A673 (cell line): ENCODE data around the gene REEP6. TPM values are rescaled to one million over a fixed set of nuclear protein-coding genes. Genes with fewer than 3 reads are reported as not detected.

Experiments
- BruUV-seq: library from RNA; stranded (reverse); fragments of 400-500 nt; replicated peaks from 2 replicates; lab custom pipeline; 2021; lab: Mats Ljungman, UMichigan
- CTCF ChIA-PET: fragments of 300-600 bp; sonication (Branson Sonifier 250); formaldehyde crosslinking; loops from one replicate; lab custom pipeline; 2022; ENCODE audit warnings: antibody characterized with exemption; lab: Charles Lee
- POLR2A ChIA-PET: fragments of 300-600 bp; sonication (Branson Sonifier 250); formaldehyde crosslinking; loops from one replicate; lab custom pipeline; 2022; ENCODE audit warnings: antibody characterized with exemption; ENCODE audit not compliant: low non-redundant PET; lab: Charles Lee
- DNase-seq: peaks from one replicate; pipeline ENCODE4 v3.0.0-alpha.2; 2015; ENCODE audit warnings: low spot score
- H3K27ac ChIP-seq: fragments of 200-600 bp; sonication (generic); 2 replicates; pipeline ENCODE4 v1.5.1; 2016; ENCODE audit warnings: mixed run types, low read depth, mild to moderate bottlenecking, mixed read lengths, antibody characterized with exemption, low read length; ENCODE audit not compliant: poor library complexity, severe bottlenecking
- H3K27me3 ChIP-seq: fragments of 200-600 bp; sonication (generic); replicated peaks from 2 replicates; pipeline ENCODE4 v1.6.1; 2017; ENCODE audit warnings: mixed run types, low read depth, mild to moderate bottlenecking, mixed read lengths, antibody characterized with exemption, low read length; ENCODE audit not compliant: insufficient read depth, poor library complexity
- H3K36me3 ChIP-seq: fragments of 200-600 bp; sonication (generic); 2 replicates; pipeline ENCODE4 v1.6.1; 2016; ENCODE audit warnings: mixed run types, mild to moderate bottlenecking, mixed read lengths, antibody characterized with exemption, low read length; ENCODE audit not compliant: insufficient read depth, poor library complexity, severe bottlenecking
- H3K4me1 ChIP-seq: fragments of 200-600 bp; sonication (generic); 2 replicates; pipeline ENCODE4 v1.6.1; 2017; ENCODE audit warnings: mixed run types, mild to moderate bottlenecking, mixed read lengths, antibody characterized with exemption, low read length; ENCODE audit not compliant: insufficient read depth, poor library complexity, severe bottlenecking
- H3K4me3 ChIP-seq: fragments of 200-600 bp; sonication (generic); 2 replicates; pipeline ENCODE4 v1.5.1; 2016; ENCODE audit warnings: low read depth, mixed run types, mild to moderate bottlenecking, mixed read lengths, low read length; ENCODE audit not compliant: poor library complexity, severe bottlenecking
- H3K9me3 ChIP-seq: fragments of 200-600 bp; sonication (generic); 2 replicates; pipeline ENCODE4 v1.6.1; 2016; ENCODE audit warnings: mixed run types, low read depth, mild to moderate bottlenecking, mixed read lengths, antibody characterized with exemption, low read length; ENCODE audit not compliant: poor library complexity, severe bottlenecking
- EZH2 ChIP-seq: fragments of 200-600 bp; sonication (generic); IDR thresholded peaks from 2 replicates; pipeline ENCODE4 v1.6.1; 2017; ENCODE audit warnings: borderline replicate concordance, low read depth, mild to moderate bottlenecking, mixed read lengths, antibody characterized with exemption, low read length; ENCODE audit not compliant: poor library complexity, severe bottlenecking
- intact Hi-C: fragments of 100-400 bp; cut with micrococcal nuclease; formaldehyde crosslinking; loops from one replicate; pipeline ENCODE4 v1.10.0; 2022; ENCODE audit not compliant: unreplicated experiment
- total RNA-seq: library from RNA; stranded (reverse); gene quantifications from 2 replicates; pipeline ENCODE4 v1.2.3, GENCODE V29; 2021
- TF ChIP-seq, protein P1 (sequence below): fragments of 300-800, 200-600 bp; sonication (generic); conservative IDR thresholded peaks from 2 replicates; pipeline ENCODE4 v1.5.1; 2017; ENCODE audit warnings: low read depth, mild to moderate bottlenecking, antibody characterized with exemption, low read length, moderate library complexity, mixed read lengths

The REEP6 gene
- total RNA-seq, 1 experiment from 2014 or later: 4.7 TPM

DNA sequence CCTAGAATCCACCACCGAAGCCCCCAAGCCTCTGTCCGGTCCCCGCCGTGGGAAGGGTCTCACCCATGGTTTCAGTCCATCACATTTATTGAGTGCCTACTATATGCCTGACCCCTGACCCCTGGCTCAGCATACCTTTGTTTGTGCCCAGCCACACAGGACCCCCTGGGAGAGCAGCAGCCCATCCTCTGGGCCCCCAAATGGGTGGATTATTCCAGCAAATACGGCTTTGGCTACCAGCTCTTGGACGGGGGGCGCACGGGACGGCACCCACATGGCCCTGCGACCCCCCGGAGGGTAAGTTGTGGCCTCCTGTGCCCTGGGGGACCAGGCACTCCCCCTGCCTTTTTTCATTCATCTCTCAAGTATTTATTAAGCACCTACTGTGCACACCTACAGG lies 40.6 kb downstream of the REEP6 start:
- BruUV-seq: no TSS peak
- H3K4me1 ChIP-seq: no peaks in the 10 kb centered on the region
- H3K9me3 ChIP-seq: no peaks in the 10 kb centered on the region
- H3K27ac ChIP-seq: no peak overlapping the region
- no peak overlapping the region for H3K4me3 ChIP-seq
- no peaks in the 10 kb centered on the region for H3K36me3 ChIP-seq
- ChIA-PET POLR2A (interaction anchor here (0.7 kb wide), 1 partner anchor 293 kb away, joined by 13 read pairs; no protein-coding TSS in a partner anchor), CTCF (interaction anchor here (0.7 kb wide), 1 partner anchor 252 kb away, joined by 4 read pairs; no protein-coding TSS in a partner anchor)
- DNase-seq: no peak
- TF ChIP-seq EZH2: no peak
- TF ChIP-seq, protein P1, sequence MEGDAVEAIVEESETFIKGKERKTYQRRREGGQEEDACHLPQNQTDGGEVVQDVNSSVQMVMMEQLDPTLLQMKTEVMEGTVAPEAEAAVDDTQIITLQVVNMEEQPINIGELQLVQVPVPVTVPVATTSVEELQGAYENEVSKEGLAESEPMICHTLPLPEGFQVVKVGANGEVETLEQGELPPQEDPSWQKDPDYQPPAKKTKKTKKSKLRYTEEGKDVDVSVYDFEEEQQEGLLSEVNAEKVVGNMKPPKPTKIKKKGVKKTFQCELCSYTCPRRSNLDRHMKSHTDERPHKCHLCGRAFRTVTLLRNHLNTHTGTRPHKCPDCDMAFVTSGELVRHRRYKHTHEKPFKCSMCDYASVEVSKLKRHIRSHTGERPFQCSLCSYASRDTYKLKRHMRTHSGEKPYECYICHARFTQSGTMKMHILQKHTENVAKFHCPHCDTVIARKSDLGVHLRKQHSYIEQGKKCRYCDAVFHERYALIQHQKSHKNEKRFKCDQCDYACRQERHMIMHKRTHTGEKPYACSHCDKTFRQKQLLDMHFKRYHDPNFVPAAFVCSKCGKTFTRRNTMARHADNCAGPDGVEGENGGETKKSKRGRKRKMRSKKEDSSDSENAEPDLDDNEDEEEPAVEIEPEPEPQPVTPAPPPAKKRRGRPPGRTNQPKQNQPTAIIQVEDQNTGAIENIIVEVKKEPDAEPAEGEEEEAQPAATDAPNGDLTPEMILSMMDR: no peak
- H3K27me3 ChIP-seq: no peaks in the 10 kb centered on the region
- intact Hi-C loops: no loop called here

DNA sequence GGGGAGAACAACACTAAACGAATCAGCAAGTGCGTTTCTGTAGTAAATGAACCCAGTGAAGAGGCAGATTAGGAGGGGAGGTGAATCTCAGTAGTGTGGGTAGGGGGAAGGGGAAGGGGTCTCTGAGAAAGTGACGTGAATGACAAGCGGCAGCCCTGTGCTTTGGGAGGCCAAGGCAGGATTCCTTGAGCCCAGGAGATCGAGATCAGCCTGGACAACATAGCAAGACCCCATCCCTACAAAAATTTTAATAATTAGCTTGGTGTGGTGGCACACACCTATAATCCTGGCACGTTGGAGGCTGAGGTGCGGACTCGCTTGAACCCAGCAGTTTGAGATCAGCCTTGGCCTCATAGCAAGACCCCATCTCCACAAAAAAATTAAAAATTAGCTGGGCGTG lies 41.0 kb downstream of the REEP6 start:
- ChIA-PET CTCF (interaction anchor here (0.7 kb wide), 1 partner anchor 252 kb away, joined by 4 read pairs; no protein-coding TSS in a partner anchor), POLR2A (interaction anchor here (0.7 kb wide), 1 partner anchor 294 kb away, joined by 13 read pairs; no protein-coding TSS in a partner anchor)
- no peak for TF ChIP-seq EZH2
- TF ChIP-seq, protein P1: no peak
- H3K4me3 ChIP-seq: no peak overlapping the region
- H3K27ac ChIP-seq: no peak overlapping the region
- no peaks in the 10 kb centered on the region for H3K9me3 ChIP-seq
- no peak for DNase-seq
- no peaks in the 10 kb centered on the region for H3K36me3 ChIP-seq
- no TSS peak for BruUV-seq
- H3K4me1 ChIP-seq: no peaks in the 10 kb centered on the region
- intact Hi-C loops: no loop called here
- no peaks in the 10 kb centered on the region for H3K27me3 ChIP-seq

DNA sequence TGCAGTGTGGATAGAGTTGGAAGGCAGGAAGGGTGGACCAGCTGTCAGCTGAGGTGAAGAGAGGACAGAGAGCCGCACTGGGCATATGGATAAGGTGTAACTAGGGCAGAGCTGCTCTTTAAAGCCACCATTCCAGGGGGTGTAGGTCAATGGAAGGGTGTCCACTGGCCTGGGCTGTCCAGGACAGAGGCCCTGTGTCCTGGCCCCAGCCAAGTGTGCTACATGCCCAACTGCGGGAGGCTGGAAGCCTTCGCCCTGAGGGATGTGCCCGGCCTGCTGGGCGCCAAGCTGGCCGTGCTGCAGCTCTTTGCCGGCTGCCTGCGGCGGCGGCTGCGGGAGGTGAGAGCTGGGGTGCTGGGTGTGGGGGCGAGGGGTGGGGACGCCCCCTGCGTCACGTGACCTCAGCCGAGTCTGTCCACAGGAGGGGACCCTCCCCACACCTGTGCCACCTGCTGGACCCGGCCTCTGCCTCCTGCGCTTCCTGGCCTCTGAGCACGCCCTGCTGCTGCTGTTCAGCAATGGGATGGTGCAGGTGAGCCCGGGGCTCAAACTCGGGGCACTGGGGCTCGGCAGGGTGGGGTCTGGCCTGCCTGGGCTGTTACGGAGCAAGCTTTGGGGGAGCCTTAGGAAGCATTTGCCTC lies 42.6 kb downstream of the REEP6 start:
- POLR2A ChIA-PET: no interaction called here
- CTCF ChIA-PET: interaction anchor here (0.6 to 0.7 kb wide), 2 partner anchors 12 to 18 kb away, joined by 3 to 4 read pairs; no protein-coding TSS in a partner anchor
- BruUV-seq: no TSS peak
- no peak overlapping the region for H3K27ac ChIP-seq
- no peaks in the 10 kb centered on the region for H3K27me3 ChIP-seq
- no peak overlapping the region for H3K4me3 ChIP-seq
- peaks cover 3% of the 10 kb centered on the region for H3K4me1 ChIP-seq
- TF ChIP-seq, protein P1: no peak
- no peak for TF ChIP-seq EZH2
- intact Hi-C loops: no loop called here
- H3K36me3 ChIP-seq: no peaks in the 10 kb centered on the region
- DNase-seq: no peak
- no peaks in the 10 kb centered on the region for H3K9me3 ChIP-seq
